Sigmoid colon (tissue), 3 donors: ENCODE measurements around the gene TNK2.

Experiments
- CTCF ChIP-seq, 4 experiments: fragments of 450-650 bp in 3 of 4; fragments of 200-600 bp in 1 of 4; IDR thresholded peaks; one replicate each; pipeline ENCODE4 v1.5.1; 2016 to 2019; ENCODE audit warnings: antibody characterized with exemption in 4 of 4, mild to moderate bottlenecking in 3 of 4, moderate library complexity in 2 of 4
- POLR2A ChIP-seq, 2 donors: fragments of 450-650 bp; IDR thresholded peaks; one replicate each; pipeline ENCODE4 v1.6.1; 2016; ENCODE audit warnings: antibody characterized with exemption in 2 of 2, mild to moderate bottlenecking in 2 of 2, moderate library complexity in 2 of 2

- TF ChIP-seq CTCF (IDR thresholded peaks at IDR 0.05) (no peak), POLR2A (IDR thresholded peaks at IDR 0.05) (no peak)
These were observed 93.1 kb downstream of the TNK2 start for GRCh38 chr3:195815169-195815771.
